Endothelial cell of umbilical vein (primary cell): ENCODE results near the gene FST.

Source experiments
- EZH2 ChIP-seq: IDR thresholded peaks from 2 replicates; pipeline ENCODE4 v1.6.1; 2012; ENCODE audit warnings: borderline replicate concordance, low read depth, mild to moderate bottlenecking, moderate library complexity, low read length, inconsistent platforms; ENCODE audit not compliant: severe bottlenecking
- FOS ChIP-seq: IDR thresholded peaks from 2 replicates; pipeline ENCODE4 v1.6.1; 2011; ENCODE audit warnings: mild to moderate bottlenecking, low read length, moderate library complexity, borderline replicate concordance; ENCODE audit not compliant: insufficient read depth
- GATA2 ChIP-seq: IDR thresholded peaks from 2 replicates; pipeline ENCODE4 v1.7.0; 2011; ENCODE audit warnings: low read depth, mild to moderate bottlenecking, moderate library complexity, mixed read lengths, low read length; ENCODE audit not compliant: insufficient read length, insufficient read depth
- JUN ChIP-seq: IDR thresholded peaks from 2 replicates; pipeline ENCODE4 v1.6.1; 2011; ENCODE audit warnings: borderline replicate concordance, low read depth; ENCODE audit not compliant: insufficient read length, insufficient read depth
- MAX ChIP-seq: IDR thresholded peaks from 2 replicates; pipeline ENCODE4 v1.6.1; 2011; ENCODE audit not compliant: insufficient read depth, insufficient read length
- MYC ChIP-seq: IDR thresholded peaks from one replicate; pipeline ENCODE4 v1.6.1; 2011; ENCODE audit warnings: mild to moderate bottlenecking, low read depth, low read length
- POLR2A ChIP-seq: IDR thresholded peaks from 2 replicates; pipeline ENCODE4 v1.6.1; 2012; ENCODE audit warnings: low read depth, mild to moderate bottlenecking, control low read depth, low read length
- POLR2AphosphoS5 ChIP-seq: IDR thresholded peaks from 2 replicates; pipeline ENCODE4 v1.6.1; 2012; ENCODE audit warnings: low read depth, mild to moderate bottlenecking, control low read depth, low read length, moderate library complexity; ENCODE audit not compliant: insufficient read depth
- TF ChIP-seq, protein P1 (sequence below), 2 donors: IDR thresholded peaks; 1 replicate in 1 of 2; 2 replicates in 1 of 2; pipeline ENCODE4 v1.5.1; 2011; ENCODE audit warnings: low read length in 2 of 2, mild to moderate bottlenecking in 2 of 2, moderate library complexity in 2 of 2, control low read depth in 1 of 2, inconsistent platforms in 1 of 2, low read depth in 1 of 2; ENCODE audit not compliant: insufficient read depth in 1 of 2; ENCODE audit errors: extremely low read depth in 1 of 2

DNA sequence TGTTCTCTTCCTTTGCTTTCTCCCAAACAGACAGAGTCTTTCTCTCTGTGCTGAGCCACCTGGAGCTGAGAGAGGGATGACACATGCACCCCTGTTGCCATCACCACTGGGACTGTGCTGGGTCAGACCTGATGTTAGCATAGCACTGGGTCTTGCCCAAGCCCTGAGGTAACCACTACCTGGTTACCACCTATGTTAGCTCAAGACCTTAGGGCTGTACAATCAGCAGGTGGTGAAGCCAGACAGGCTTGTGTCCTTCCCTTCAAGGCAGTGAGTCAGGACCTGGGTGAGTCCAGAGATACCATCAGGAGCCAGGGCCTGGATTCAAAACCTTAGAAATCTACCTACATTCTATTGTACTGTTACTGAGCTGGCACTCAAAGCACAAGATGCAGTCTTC, 32.1 kb downstream of the FST start:
- TF ChIP-seq, protein P1, sequence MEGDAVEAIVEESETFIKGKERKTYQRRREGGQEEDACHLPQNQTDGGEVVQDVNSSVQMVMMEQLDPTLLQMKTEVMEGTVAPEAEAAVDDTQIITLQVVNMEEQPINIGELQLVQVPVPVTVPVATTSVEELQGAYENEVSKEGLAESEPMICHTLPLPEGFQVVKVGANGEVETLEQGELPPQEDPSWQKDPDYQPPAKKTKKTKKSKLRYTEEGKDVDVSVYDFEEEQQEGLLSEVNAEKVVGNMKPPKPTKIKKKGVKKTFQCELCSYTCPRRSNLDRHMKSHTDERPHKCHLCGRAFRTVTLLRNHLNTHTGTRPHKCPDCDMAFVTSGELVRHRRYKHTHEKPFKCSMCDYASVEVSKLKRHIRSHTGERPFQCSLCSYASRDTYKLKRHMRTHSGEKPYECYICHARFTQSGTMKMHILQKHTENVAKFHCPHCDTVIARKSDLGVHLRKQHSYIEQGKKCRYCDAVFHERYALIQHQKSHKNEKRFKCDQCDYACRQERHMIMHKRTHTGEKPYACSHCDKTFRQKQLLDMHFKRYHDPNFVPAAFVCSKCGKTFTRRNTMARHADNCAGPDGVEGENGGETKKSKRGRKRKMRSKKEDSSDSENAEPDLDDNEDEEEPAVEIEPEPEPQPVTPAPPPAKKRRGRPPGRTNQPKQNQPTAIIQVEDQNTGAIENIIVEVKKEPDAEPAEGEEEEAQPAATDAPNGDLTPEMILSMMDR (IDR thresholded peaks at IDR 0.05; ENCODE audit: extremely low read depth in 1 of 2, insufficient read depth in 1 of 2, low read depth in 1 of 2, low read length in 2 of 2), result no peak
- no peak for TF ChIP-seq JUN
- no peak for TF ChIP-seq POLR2AphosphoS5
- no peak for TF ChIP-seq EZH2
- no peak for TF ChIP-seq POLR2A
- TF ChIP-seq GATA2, result no peak
- TF ChIP-seq MAX, result no peak
- no peak for TF ChIP-seq FOS
- no peak for TF ChIP-seq MYC
